Lung (tissue), 12 donors: ENCODE measurements around the gene HAT1. TPM values are rescaled to one million over a fixed set of nuclear protein-coding genes. Genes with fewer than 3 reads are reported as not detected.
"Not testable (repeated sequence)": the region's sequence is repeated elsewhere in the genome, so short reads cannot be mapped to it uniquely, and the experiment has no call there.

ENCODE experiments used
- ATAC-seq: fragments of 200-7000 bp; cut with Tn5 transposase; one replicate; pipeline ENCODE4 v1.9.1; 2020; ENCODE audit warnings: moderate number of reproducible peaks; ENCODE audit not compliant: insufficient read depth, low FRiP score
- DNase-seq, 3 donors: peaks; one replicate each; pipeline ENCODE4 v3.0.0-alpha.2; 2013 to 2017
- H3K27ac ChIP-seq, 2 donors: one replicate each; pipeline ENCODE4 v1.5.1; 2013; ENCODE audit warnings: mild to moderate bottlenecking in 2 of 2, moderate library complexity in 2 of 2, control low read depth in 1 of 2, inconsistent platforms in 1 of 2, low read depth in 1 of 2, low read length in 1 of 2
- H3K27me3 ChIP-seq, 3 donors: one replicate each; pipeline ENCODE4 v1.5.1; 2013; ENCODE audit warnings: low read length in 2 of 3; ENCODE audit not compliant: control insufficient read depth in 3 of 3, insufficient read depth in 3 of 3
- H3K36me3 ChIP-seq, 4 donors: one replicate each; pipeline ENCODE4 v1.5.1; 2013; ENCODE audit warnings: low read length in 4 of 4, mild to moderate bottlenecking in 1 of 4, moderate library complexity in 1 of 4; ENCODE audit not compliant: control insufficient read depth in 4 of 4, insufficient read depth in 4 of 4
- H3K4me1 ChIP-seq, 5 donors: one replicate each; pipeline ENCODE4 v1.5.1; 2013; ENCODE audit warnings: low read length in 5 of 5, mild to moderate bottlenecking in 2 of 5, moderate library complexity in 1 of 5; ENCODE audit not compliant: control insufficient read depth in 5 of 5, insufficient read depth in 5 of 5
- H3K4me3 ChIP-seq: one replicate; pipeline ENCODE4 v1.5.1; 2013; ENCODE audit warnings: mild to moderate bottlenecking, control low read depth, moderate library complexity
- H3K9ac ChIP-seq, 2 donors: one replicate each; pipeline ENCODE4 v1.5.1; 2013; ENCODE audit warnings: low read length in 2 of 2, control low read depth in 1 of 2; ENCODE audit not compliant: insufficient read depth in 1 of 2
- H3K9me3 ChIP-seq, 4 donors: one replicate each; pipeline ENCODE4 v1.5.1; 2013; ENCODE audit warnings: low read length in 3 of 4, mild to moderate bottlenecking in 1 of 4, moderate library complexity in 1 of 4; ENCODE audit not compliant: control insufficient read depth in 4 of 4, insufficient read depth in 3 of 4
- WGBS, 2 donors: extraction: QIAGEN DNeasy Blood & Tissue Kit; methylation state at CpG; one replicate each; pipeline ENCODE4 v1.1.7; 2013; 5-methylcytosine and 5-hydroxymethylcytosine counted together
- polyA plus RNA-seq, 2 donors: library from polyadenylated mRNA; stranded (reverse); fragments of 200-250 nt; gene quantifications; one replicate each; pipeline ENCODE4 v1.2.1, GENCODE V29; 2013
- total RNA-seq, 2 donors: library from RNA; depleted of rRNA in 1 of 2; stranded (reverse); fragments of >200 nt in 1 of 2; gene quantifications; one replicate each; pipeline ENCODE4 v1.2.1, GENCODE V29; 2014 to 2021
- TF ChIP-seq, protein P1 (sequence below): IDR thresholded peaks from 2 replicates; pipeline ENCODE4 v1.5.1; 2012; ENCODE audit warnings: mild to moderate bottlenecking; ENCODE audit errors: control extremely low read depth, extremely low read depth
- donor health status: control.
- donor health status: control.
- donor health status: Bipolar disorder and iron deficiency.
- donor health status: healthy.
- donor health status: DM: yes; HTN: yes; CAD: no.

Gene HAT1
- total and polyA plus RNA-seq, 4 donors: 16.1 to 48.4 (median 34.7) TPM

- no peak overlapping the region for H3K9ac ChIP-seq
- ATAC-seq: no peak
- no peak for DNase-seq
Measured at GRCh38 chr2:171966688-171967087, 44.4 kb downstream of the HAT1 start.

GRCh38 chr2:171968509-171968908, 46.2 kb downstream of the HAT1 start:
- H3K9me3 ChIP-seq: peaks cover 0 to 2% (median 0%) of the 10 kb centered on the region in 4 donors
- DNase-seq: no peak
- no peak for ATAC-seq
- H3K9ac ChIP-seq: no peak overlapping the region
- H3K27me3 ChIP-seq: no peaks in the 10 kb centered on the region
- no peak overlapping the region for H3K27ac ChIP-seq
- TF ChIP-seq, protein P1, sequence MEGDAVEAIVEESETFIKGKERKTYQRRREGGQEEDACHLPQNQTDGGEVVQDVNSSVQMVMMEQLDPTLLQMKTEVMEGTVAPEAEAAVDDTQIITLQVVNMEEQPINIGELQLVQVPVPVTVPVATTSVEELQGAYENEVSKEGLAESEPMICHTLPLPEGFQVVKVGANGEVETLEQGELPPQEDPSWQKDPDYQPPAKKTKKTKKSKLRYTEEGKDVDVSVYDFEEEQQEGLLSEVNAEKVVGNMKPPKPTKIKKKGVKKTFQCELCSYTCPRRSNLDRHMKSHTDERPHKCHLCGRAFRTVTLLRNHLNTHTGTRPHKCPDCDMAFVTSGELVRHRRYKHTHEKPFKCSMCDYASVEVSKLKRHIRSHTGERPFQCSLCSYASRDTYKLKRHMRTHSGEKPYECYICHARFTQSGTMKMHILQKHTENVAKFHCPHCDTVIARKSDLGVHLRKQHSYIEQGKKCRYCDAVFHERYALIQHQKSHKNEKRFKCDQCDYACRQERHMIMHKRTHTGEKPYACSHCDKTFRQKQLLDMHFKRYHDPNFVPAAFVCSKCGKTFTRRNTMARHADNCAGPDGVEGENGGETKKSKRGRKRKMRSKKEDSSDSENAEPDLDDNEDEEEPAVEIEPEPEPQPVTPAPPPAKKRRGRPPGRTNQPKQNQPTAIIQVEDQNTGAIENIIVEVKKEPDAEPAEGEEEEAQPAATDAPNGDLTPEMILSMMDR: no peak
- no peak overlapping the region for H3K4me3 ChIP-seq
- H3K4me1 ChIP-seq: no peaks in the 10 kb centered on the region
- peaks cover 6 to 30% (median 16%) of the 10 kb centered on the region in 4 donors for H3K36me3 ChIP-seq

More at GRCh38 chr2:171966688-171967087, 44.4 kb downstream of the HAT1 start:
- Histone ChIP-seq H3K4me3 (no peak overlapping the region), H3K36me3 (peaks cover 3 to 27% (median 16%) of the 10 kb centered on the region in 4 donors), H3K4me1 (no peaks in the 10 kb centered on the region), H3K27me3 (no peaks in the 10 kb centered on the region), H3K27ac (no peak overlapping the region), H3K9me3 (no peaks in the 10 kb centered on the region)
- TF ChIP-seq, protein P1: no peak

DNA sequence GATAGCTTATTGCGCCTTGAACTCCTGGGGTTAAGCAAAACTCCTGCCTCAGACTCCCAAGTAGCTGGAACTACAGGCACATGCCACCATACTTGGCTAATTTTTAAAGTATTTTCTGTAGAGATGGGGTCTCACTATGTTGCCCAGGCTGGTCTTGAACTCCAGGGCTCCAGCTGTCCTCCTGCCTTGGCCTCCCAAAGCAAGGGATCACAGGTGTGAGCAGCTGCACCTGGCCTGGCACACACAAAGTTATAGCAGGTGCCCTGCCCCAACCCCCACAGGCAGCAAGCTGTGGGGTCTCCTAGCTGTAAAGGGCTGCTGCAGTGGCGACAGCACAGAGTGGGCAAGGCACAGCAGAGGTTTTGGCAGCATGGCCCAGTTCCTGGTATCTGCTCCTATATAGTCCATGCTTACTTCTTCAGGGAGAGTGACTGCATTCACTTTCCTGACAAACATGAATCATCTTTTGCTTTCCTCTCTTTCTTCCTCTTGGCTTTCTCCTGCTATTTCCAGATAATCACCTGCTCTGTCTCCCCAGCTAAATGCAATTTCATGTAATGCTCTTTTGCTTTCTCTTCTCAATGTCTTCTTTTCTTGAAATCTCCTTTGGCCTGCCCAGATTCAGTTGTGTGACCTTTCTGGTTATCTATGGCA, 50.2 kb downstream of the HAT1 start:
- Histone ChIP-seq H3K4me1 (no peaks in the 10 kb centered on the region), H3K36me3 (peaks cover 4 to 26% (median 6%) of the 10 kb centered on the region in 4 donors), H3K4me3 (no peak overlapping the region), H3K27ac (no peak overlapping the region), H3K27me3 (no peaks in the 10 kb centered on the region), H3K9me3 (peaks cover 0 to 2% (median 0%) of the 10 kb centered on the region in 4 donors), H3K9ac (no peak overlapping the region)
- no peak for ATAC-seq
- TF ChIP-seq, protein P1: no peak
- 97 to 98% methylated on average over 2 of the region's 2 CpGs for WGBS, 2 donors
- DNase-seq: no peak

- Histone ChIP-seq H3K4me1 (no peaks in the 10 kb centered on the region), H3K27ac (no peak overlapping the region), H3K27me3 (no peaks in the 10 kb centered on the region), H3K4me3 (no peak overlapping the region), H3K9me3 (no peaks in the 10 kb centered on the region), H3K36me3 (peaks cover 0 to 27% (median 4%) of the 10 kb centered on the region in 4 donors), H3K9ac (no peak overlapping the region)
- ATAC-seq (no peak), DNase-seq (no peak)
- TF ChIP-seq, protein P1: no peak
- WGBS, 2 donors: 98% methylated on average over 4 of the region's 4 CpGs
Measured at GRCh38 chr2:171979103-171979502, 56.8 kb downstream of the HAT1 start.

- not testable (repeated sequence) for H3K36me3 ChIP-seq, H3K27me3 ChIP-seq, H3K4me3 ChIP-seq, ATAC-seq, H3K9me3 ChIP-seq, H3K4me1 ChIP-seq, H3K9ac ChIP-seq, H3K27ac ChIP-seq, DNase-seq
- 92 to 96% methylated on average over 1 of the region's 1 CpG for WGBS, 2 donors
Measured at GRCh38 chr2:171983924-171984323, 61.7 kb downstream of the HAT1 start.
